PC-3 (cell line): ENCODE results near the gene AMPD2. TPM values are rescaled to one million over a fixed set of nuclear protein-coding genes. Genes with fewer than 3 reads are reported as not detected.

Experiments
- ATAC-seq: fragments of 200-7000 bp; cut with Tn5 transposase; 2 replicates; pipeline ENCODE4 v1.9.1; 2020; ENCODE audit warnings: mild to moderate bottlenecking, moderate library complexity
- BruUV-seq: library from RNA; stranded (reverse); fragments of 400-500 nt; replicated peaks from 2 replicates; lab custom pipeline; 2021; lab: Mats Ljungman, UMichigan
- CTCF ChIA-PET: fragments of 300-600 bp; sonication (Branson Sonifier 250); formaldehyde crosslinking; loops from one replicate; lab custom pipeline; 2022; ENCODE audit warnings: antibody characterized with exemption; lab: Charles Lee
- POLR2A ChIA-PET: fragments of 300-600 bp; sonication (Branson Sonifier 250); formaldehyde crosslinking; loops from one replicate; lab custom pipeline; 2022; ENCODE audit warnings: antibody characterized with exemption; ENCODE audit not compliant: unreplicated experiment; lab: Charles Lee
- DNase-seq: peaks from one replicate; pipeline ENCODE4 v3.0.0-alpha.2; 2015
- H2AFZ ChIP-seq: fragments of 300-600 bp; sonication (generic); 2 replicates; pipeline ENCODE4 v1.6.0; 2016; ENCODE audit warnings: antibody characterized with exemption, low read length
- H3F3A ChIP-seq: fragments of 300-600 bp; sonication (generic); one replicate; pipeline ENCODE4 v1.6.0; 2017; ENCODE audit warnings: antibody characterized with exemption, low read length, control low read depth, mild to moderate bottlenecking; ENCODE audit not compliant: unreplicated experiment
- H3K27ac ChIP-seq: fragments of 300-600 bp; sonication (generic); 2 replicates; pipeline ENCODE4 v1.5.1; 2016; ENCODE audit warnings: mild to moderate bottlenecking, low read length
- H3K27me3 ChIP-seq: fragments of 300-600 bp; sonication (generic); 2 replicates; pipeline ENCODE4 v1.6.1; 2016; ENCODE audit warnings: low read length, mixed read lengths
- H3K36me3 ChIP-seq: fragments of 300-600 bp; sonication (generic); 2 replicates; pipeline ENCODE4 v1.6.1; 2016; ENCODE audit warnings: low read depth, mixed run types, low read length, mixed read lengths
- H3K4me1 ChIP-seq: fragments of 300-600 bp; sonication (generic); 2 replicates; pipeline ENCODE4 v1.5.1; 2016; ENCODE audit warnings: low read length; ENCODE audit not compliant: insufficient read depth
- H3K4me2 ChIP-seq: fragments of 300-600 bp; sonication (generic); 2 replicates; pipeline ENCODE4 v1.6.0; 2016; ENCODE audit warnings: low read length
- H3K4me3 ChIP-seq: fragments of 300-600 bp; sonication (generic); 2 replicates; pipeline ENCODE4 v1.5.1; 2016; ENCODE audit warnings: mild to moderate bottlenecking, low read length, mixed read lengths
- H3K79me2 ChIP-seq: fragments of 300-600 bp; sonication (generic); 2 replicates; pipeline ENCODE4 v1.6.1; 2017; ENCODE audit warnings: low read length, mixed read lengths
- H3K9ac ChIP-seq: fragments of 300-600 bp; sonication (generic); 2 replicates; pipeline ENCODE4 v1.6.0; 2016; ENCODE audit warnings: mild to moderate bottlenecking, low read length
- H3K9me2 ChIP-seq: fragments of 300-600 bp; sonication (generic); replicated peaks from 2 replicates; pipeline ENCODE4 v1.6.1; 2016; ENCODE audit warnings: mixed run types, low read length, mixed read lengths
- H3K9me3 ChIP-seq: fragments of 300-600 bp; sonication (generic); 2 replicates; pipeline ENCODE4 v1.6.1; 2016; ENCODE audit warnings: low read length, mixed read lengths
- H4K20me1 ChIP-seq: fragments of 300-600 bp; sonication (generic); 2 replicates; pipeline ENCODE4 v1.6.1; 2016; ENCODE audit warnings: low read length, mixed read lengths
- EZH2 ChIP-seq: fragments of 300-600 bp; sonication (generic); IDR thresholded peaks from one replicate; pipeline ENCODE4 v1.6.1; 2017; ENCODE audit warnings: antibody characterized with exemption, mild to moderate bottlenecking, low read length; ENCODE audit not compliant: unreplicated experiment
- EZH2phosphoT487 ChIP-seq: fragments of 300-600 bp; sonication (generic); IDR thresholded peaks from 2 replicates; pipeline ENCODE4 v1.6.1; 2018; ENCODE audit warnings: mild to moderate bottlenecking, antibody characterized with exemption, low read length, borderline replicate concordance
- intact Hi-C: fragments of 100-400 bp; cut with micrococcal nuclease; formaldehyde crosslinking; loops from 2 replicates; pipeline ENCODE4 v1.9.0; 2023
- total RNA-seq: library from RNA; depleted of rRNA; stranded (reverse); fragments of >200 nt; gene quantifications from 2 replicates; pipeline ENCODE4 v1.2.3, GENCODE V29; 2014
- TF ChIP-seq, protein P1 (sequence below): fragments of 300-600 bp; sonication (generic); conservative IDR thresholded peaks from 2 replicates; pipeline ENCODE4 v1.5.1; 2017; ENCODE audit warnings: antibody characterized with exemption, low read depth, mild to moderate bottlenecking, low read length

AMPD2 gene
- total RNA-seq, 1 experiment from 2014 or later: 75.3 TPM

DNA sequence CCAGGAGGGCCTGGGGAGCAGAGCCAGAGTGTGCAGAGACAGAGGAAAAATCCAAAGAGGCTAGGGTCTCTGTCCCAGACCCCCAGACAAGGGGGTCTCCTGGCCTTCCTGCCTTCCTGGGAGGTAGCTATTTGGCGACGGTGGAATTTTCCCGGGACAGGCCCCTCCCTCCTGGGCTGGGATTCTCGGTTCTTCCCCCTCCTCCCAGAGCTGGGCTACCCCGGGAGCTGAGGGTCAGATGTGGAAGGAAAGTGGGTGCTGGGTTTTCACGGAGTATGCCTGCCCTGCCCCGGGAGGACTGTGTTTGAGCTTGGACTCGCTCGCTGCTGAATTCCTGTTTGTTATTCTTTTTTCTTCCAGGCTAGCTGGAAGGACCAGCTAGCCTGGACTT, 759 bp downstream of the AMPD2 start:
- H3F3A ChIP-seq: no peaks in the 10 kb centered on the region
- peaks cover 9% of the 10 kb centered on the region for H4K20me1 ChIP-seq
- H3K9me2 ChIP-seq: no peaks in the 10 kb centered on the region
- peak; percentile 48 for ATAC-seq
- no peaks in the 10 kb centered on the region for H3K36me3 ChIP-seq
- no peaks in the 10 kb centered on the region for H3K27me3 ChIP-seq
- peak overlapping the region; percentile 58 for H3K27ac ChIP-seq
- peaks cover 52% of the 10 kb centered on the region for H3K79me2 ChIP-seq
- H3K4me3 ChIP-seq: peak overlapping the region; percentile 95
- BruUV-seq: no TSS peak
- H2AFZ ChIP-seq: peak overlapping the region; percentile 94
- peak overlapping the region; percentile 99 for H3K4me2 ChIP-seq
- no peaks in the 10 kb centered on the region for H3K9me3 ChIP-seq
- peak; percentile 40 for DNase-seq
- peak overlapping the region; percentile 88 for H3K9ac ChIP-seq
- H3K4me1 ChIP-seq: peaks cover 24% of the 10 kb centered on the region
- intact Hi-C loops: loop anchor here (1.0 kb wide), 1 partner anchor 72 kb away; the partner anchor contains the start of gene GNAI3
- TF ChIP-seq EZH2 (no peak), EZH2phosphoT487 (no peak)
- TF ChIP-seq, protein P1, sequence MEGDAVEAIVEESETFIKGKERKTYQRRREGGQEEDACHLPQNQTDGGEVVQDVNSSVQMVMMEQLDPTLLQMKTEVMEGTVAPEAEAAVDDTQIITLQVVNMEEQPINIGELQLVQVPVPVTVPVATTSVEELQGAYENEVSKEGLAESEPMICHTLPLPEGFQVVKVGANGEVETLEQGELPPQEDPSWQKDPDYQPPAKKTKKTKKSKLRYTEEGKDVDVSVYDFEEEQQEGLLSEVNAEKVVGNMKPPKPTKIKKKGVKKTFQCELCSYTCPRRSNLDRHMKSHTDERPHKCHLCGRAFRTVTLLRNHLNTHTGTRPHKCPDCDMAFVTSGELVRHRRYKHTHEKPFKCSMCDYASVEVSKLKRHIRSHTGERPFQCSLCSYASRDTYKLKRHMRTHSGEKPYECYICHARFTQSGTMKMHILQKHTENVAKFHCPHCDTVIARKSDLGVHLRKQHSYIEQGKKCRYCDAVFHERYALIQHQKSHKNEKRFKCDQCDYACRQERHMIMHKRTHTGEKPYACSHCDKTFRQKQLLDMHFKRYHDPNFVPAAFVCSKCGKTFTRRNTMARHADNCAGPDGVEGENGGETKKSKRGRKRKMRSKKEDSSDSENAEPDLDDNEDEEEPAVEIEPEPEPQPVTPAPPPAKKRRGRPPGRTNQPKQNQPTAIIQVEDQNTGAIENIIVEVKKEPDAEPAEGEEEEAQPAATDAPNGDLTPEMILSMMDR: no peak
- ChIA-PET POLR2A (interaction anchor here (0.5 to 2.0 kb wide), 3 partner anchors 29 to 349 kb away, joined by 4 to 7 read pairs (median 5); partner anchors contain the start of gene GNAI3), CTCF (interaction anchor here (0.8 to 1.5 kb wide), 5 partner anchors 10 to 74 kb away, joined by 3 to 5 read pairs (median 4); partner anchors contain the start of gene GNAI3)

DNA sequence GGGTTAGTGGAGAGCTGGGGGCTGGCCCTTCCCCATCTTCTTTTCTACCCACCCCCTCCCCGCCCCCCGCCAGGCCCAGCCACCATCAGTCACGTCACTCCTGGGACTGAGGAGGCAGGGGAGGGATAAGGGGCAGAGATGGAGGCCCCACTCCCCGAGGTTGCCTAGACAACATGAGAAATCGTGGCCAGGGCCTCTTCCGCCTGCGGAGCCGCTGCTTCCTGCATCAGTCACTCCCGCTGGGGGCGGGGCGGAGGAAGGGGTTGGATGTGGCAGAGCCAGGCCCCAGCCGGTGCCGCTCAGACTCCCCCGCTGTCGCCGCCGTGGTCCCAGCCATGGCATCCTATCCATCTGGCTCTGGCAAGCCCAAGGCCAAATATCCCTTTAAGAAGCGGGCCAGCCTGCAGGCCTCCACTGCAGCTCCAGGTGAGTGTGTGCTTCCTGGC, 1.2 kb downstream of the AMPD2 start:
- TF ChIP-seq EZH2phosphoT487: no peak
- no peak for TF ChIP-seq EZH2
- TF ChIP-seq, protein P1: no peak
- Histone ChIP-seq H3K9me2 (no peaks in the 10 kb centered on the region), H3K4me1 (peaks cover 24% of the 10 kb centered on the region), H3K79me2 (peaks cover 52% of the 10 kb centered on the region), H2AFZ (peak overlapping the region; percentile 94), H3K9me3 (no peaks in the 10 kb centered on the region), H3F3A (no peaks in the 10 kb centered on the region), H3K9ac (peak overlapping the region; percentile 88), H3K4me3 (peak overlapping the region; percentile 95), H3K4me2 (peak overlapping the region; percentile 99), H3K27me3 (no peaks in the 10 kb centered on the region), H4K20me1 (peaks cover 9% of the 10 kb centered on the region), H3K36me3 (no peaks in the 10 kb centered on the region), H3K27ac (peak overlapping the region; percentile 58)
- ChIA-PET POLR2A (interaction anchor here (2.0 kb wide), 1 partner anchor 72 kb away, joined by 7 read pairs; the partner anchor contains the start of gene GNAI3), CTCF (interaction anchor here (0.8 to 1.5 kb wide), 4 partner anchors 10 to 73 kb away, joined by 4 to 5 read pairs (median 4); partner anchors contain the start of gene GNAI3)
- DNase-seq (peak; percentile 92), ATAC-seq (peak; percentile 87)
- intact Hi-C loops: loop anchor here (1.0 kb wide), 1 partner anchor 73 kb away; the partner anchor contains the start of gene GNAI3
- no TSS peak for BruUV-seq
